HepG2 (cell line): ENCODE data around the gene ATP5F1E. TPM values are rescaled to one million over a fixed set of nuclear protein-coding genes. Genes with fewer than 3 reads are reported as not detected.

ENCODE experiments used
- HNRNPUL1 ChIP-seq: fragments of 200-400 bp; formaldehyde crosslinking; IDR thresholded peaks from 2 replicates; pipeline ENCODE4 v1.6.1; 2017; ENCODE audit warnings: low read depth, mild to moderate bottlenecking, low read length, moderate library complexity
- HOXA7 ChIP-seq: sonication (generic); formaldehyde crosslinking; IDR thresholded peaks from 2 replicates; pipeline ENCODE4 v1.8.1; 2022; ENCODE audit warnings: mild to moderate bottlenecking, missing genetic modification reagents, moderate library complexity
- IKZF4 ChIP-seq: sonication (generic); formaldehyde crosslinking; IDR thresholded peaks from 2 replicates; pipeline ENCODE4 v1.5.1; 2020; ENCODE audit warnings: borderline replicate concordance, mild to moderate bottlenecking, low read depth, missing genetic modification reagents; ENCODE audit errors: not compliant biosample characterization
- KDM5B ChIP-seq: sonication (generic); formaldehyde crosslinking; IDR thresholded peaks from 2 replicates; pipeline ENCODE4 v1.4.0; 2020; ENCODE audit warnings: missing genetic modification reagents, mild to moderate bottlenecking, borderline replicate concordance
- MBD4 ChIP-seq: IDR thresholded peaks from 2 replicates; pipeline ENCODE4 v1.6.1; 2012; ENCODE audit warnings: low read length, inconsistent platforms, borderline replicate concordance
- NFKB2 ChIP-seq: sonication (generic); formaldehyde crosslinking; IDR thresholded peaks from 2 replicates; pipeline ENCODE4 v1.4.0; 2020; ENCODE audit warnings: missing genetic modification reagents, borderline replicate concordance
- PAWR ChIP-seq: sonication (generic); formaldehyde crosslinking; IDR thresholded peaks from 2 replicates; pipeline ENCODE4 v1.4.0; 2020; ENCODE audit warnings: missing genetic modification reagents, mild to moderate bottlenecking, borderline replicate concordance
- RBAK ChIP-seq: sonication (generic); formaldehyde crosslinking; IDR thresholded peaks from 2 replicates; pipeline ENCODE4 v1.5.1; 2020; ENCODE audit warnings: mild to moderate bottlenecking, missing genetic modification reagents
- RBM22 ChIP-seq: fragments of 200-400 bp; formaldehyde crosslinking; optimal IDR thresholded peaks from 2 replicates; pipeline ENCODE3; 2017; ENCODE audit warnings: mild to moderate bottlenecking, low read length, moderate library complexity
- SMAD3 ChIP-seq: sonication (generic); formaldehyde crosslinking; IDR thresholded peaks from 2 replicates; pipeline ENCODE4 v1.4.0; 2020; ENCODE audit warnings: missing genetic modification reagents
- STAG1 ChIP-seq: sonication (generic); formaldehyde crosslinking; IDR thresholded peaks from 2 replicates; pipeline ENCODE4 v1.4.0; 2020; ENCODE audit warnings: missing genetic modification reagents
- ZBTB21 ChIP-seq: sonication (generic); formaldehyde crosslinking; IDR thresholded peaks from 2 replicates; pipeline ENCODE4 v1.4.0; 2020; ENCODE audit warnings: missing genetic modification reagents
- ZBTB38 ChIP-seq: sonication (generic); formaldehyde crosslinking; IDR thresholded peaks from 2 replicates; pipeline ENCODE4 v1.5.1; 2020; ENCODE audit warnings: mild to moderate bottlenecking, missing genetic modification reagents
- ZNF20 ChIP-seq: sonication (generic); formaldehyde crosslinking; IDR thresholded peaks from 2 replicates; pipeline ENCODE4 v1.4.0; 2020; ENCODE audit warnings: mild to moderate bottlenecking, moderate library complexity, missing genetic modification reagents
- ZNF331 ChIP-seq: sonication (generic); formaldehyde crosslinking; IDR thresholded peaks from 2 replicates; pipeline ENCODE4 v1.4.0; 2020; ENCODE audit warnings: missing genetic modification reagents
- ZNF552 ChIP-seq: sonication (generic); formaldehyde crosslinking; IDR thresholded peaks from 2 replicates; pipeline ENCODE4 v1.9.0; 2022; ENCODE audit warnings: missing genetic modification reagents, mild to moderate bottlenecking, borderline replicate concordance
- ZNF556 ChIP-seq: sonication (generic); formaldehyde crosslinking; IDR thresholded peaks from 2 replicates; pipeline ENCODE4 v1.4.0; 2020; ENCODE audit warnings: mild to moderate bottlenecking, missing genetic modification reagents, borderline replicate concordance
- ZNF589 ChIP-seq: sonication (generic); formaldehyde crosslinking; conservative IDR thresholded peaks from 2 replicates; pipeline ENCODE4 v1.8.0; 2022; ENCODE audit warnings: mild to moderate bottlenecking, moderate library complexity, missing genetic modification reagents
- ZNF891 ChIP-seq: sonication (generic); formaldehyde crosslinking; IDR thresholded peaks from 2 replicates; pipeline ENCODE4 v1.5.0; 2020; ENCODE audit warnings: mild to moderate bottlenecking, missing genetic modification reagents
- polyA plus RNA-seq, 8 experiments: library from polyadenylated mRNA; depleted of rRNA in 3 of 8; stranded (reverse) in 7 of 8; unstranded in 1 of 8; fragments of >200 nt; fragmentation: Illumina TruSeq in 4 of 8; extraction: Trizol in 4 of 8; gene quantifications; 2 replicates each; pipeline versions ENCODE4 v1.2.1 to v1.2.3, GENCODE V29; 2011 to 2016; ENCODE audit warnings: low read depth in 4 of 8, missing spikeins in 1 of 8, mixed read lengths in 1 of 8; ENCODE audit not compliant: insufficient read depth in 1 of 8
- total RNA-seq, 5 experiments: library from RNA; depleted of rRNA; stranded (reverse); fragments of >200 nt; fragmentation: Illumina TruSeq; extraction: Trizol; gene quantifications; 2 replicates each; pipeline ENCODE4 v1.2.3, GENCODE V29; 2016; ENCODE audit warnings: low read depth in 1 of 5
- TF ChIP-seq, protein P1 (sequence below): sonication (generic); formaldehyde crosslinking; IDR thresholded peaks from 2 replicates; pipeline ENCODE4 v1.4.0; 2020; ENCODE audit warnings: missing genetic modification reagents, borderline replicate concordance
- TF ChIP-seq, protein P2 (sequence below): sonication (generic); formaldehyde crosslinking; IDR thresholded peaks from 2 replicates; pipeline ENCODE4 v1.8.1; 2023; ENCODE audit warnings: mild to moderate bottlenecking, inconsistent platforms, moderate library complexity, missing genetic modification reagents, borderline replicate concordance
- TF ChIP-seq, protein P3 (sequence below): sonication (generic); formaldehyde crosslinking; IDR thresholded peaks from 2 replicates; pipeline ENCODE4 v1.4.0; 2020; ENCODE audit warnings: missing genetic modification reagents, borderline replicate concordance
- TF ChIP-seq, protein P4 (sequence below): sonication (generic); formaldehyde crosslinking; conservative IDR thresholded peaks from 2 replicates; pipeline ENCODE4 v1.4.0; 2020; ENCODE audit warnings: missing genetic modification reagents

The ATP5F1E gene
- total and polyA plus RNA-seq, 2 of the 13 experiments (the other 11 are each of a cell fraction or from before 2014, with no cell fraction given) = 121 to 134 TPM

DNA sequence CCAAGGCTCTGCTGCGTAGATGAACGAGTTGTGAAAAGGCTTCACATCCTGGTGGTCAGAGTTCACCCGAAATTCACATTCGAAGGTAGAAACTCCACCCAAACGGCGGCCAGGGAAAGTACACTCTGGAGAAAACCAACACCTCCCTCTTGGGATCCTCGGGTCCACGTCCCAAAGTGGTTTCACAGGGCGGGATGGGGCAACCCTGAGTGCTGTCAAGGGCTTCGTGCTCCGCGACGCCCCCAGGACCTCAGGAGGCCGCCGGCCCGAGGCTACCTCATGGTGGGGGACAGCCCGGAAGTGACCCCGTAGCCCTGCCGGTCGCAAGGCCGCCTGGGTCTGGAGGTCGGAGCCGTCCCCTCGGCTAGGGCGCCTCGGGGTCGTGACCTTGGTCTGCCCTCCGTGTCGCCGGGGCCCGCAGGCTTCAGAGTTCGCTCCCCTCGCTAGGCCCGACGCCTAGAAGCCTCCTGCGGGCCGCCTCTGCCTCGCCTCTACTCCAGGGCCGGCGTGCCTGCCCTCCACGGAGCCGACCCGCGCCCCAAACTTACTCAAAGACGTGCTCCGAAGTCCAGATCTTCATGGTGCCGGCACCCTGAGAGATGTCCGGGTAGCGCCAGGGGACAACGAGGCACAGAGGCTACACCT, 10.1 kb upstream of the ATP5F1E start, which contains the start of gene PRELID3B (continued):
- no peak for TF ChIP-seq IKZF4 (CRISPR knock-in tag)
- TF ChIP-seq, protein P1, sequence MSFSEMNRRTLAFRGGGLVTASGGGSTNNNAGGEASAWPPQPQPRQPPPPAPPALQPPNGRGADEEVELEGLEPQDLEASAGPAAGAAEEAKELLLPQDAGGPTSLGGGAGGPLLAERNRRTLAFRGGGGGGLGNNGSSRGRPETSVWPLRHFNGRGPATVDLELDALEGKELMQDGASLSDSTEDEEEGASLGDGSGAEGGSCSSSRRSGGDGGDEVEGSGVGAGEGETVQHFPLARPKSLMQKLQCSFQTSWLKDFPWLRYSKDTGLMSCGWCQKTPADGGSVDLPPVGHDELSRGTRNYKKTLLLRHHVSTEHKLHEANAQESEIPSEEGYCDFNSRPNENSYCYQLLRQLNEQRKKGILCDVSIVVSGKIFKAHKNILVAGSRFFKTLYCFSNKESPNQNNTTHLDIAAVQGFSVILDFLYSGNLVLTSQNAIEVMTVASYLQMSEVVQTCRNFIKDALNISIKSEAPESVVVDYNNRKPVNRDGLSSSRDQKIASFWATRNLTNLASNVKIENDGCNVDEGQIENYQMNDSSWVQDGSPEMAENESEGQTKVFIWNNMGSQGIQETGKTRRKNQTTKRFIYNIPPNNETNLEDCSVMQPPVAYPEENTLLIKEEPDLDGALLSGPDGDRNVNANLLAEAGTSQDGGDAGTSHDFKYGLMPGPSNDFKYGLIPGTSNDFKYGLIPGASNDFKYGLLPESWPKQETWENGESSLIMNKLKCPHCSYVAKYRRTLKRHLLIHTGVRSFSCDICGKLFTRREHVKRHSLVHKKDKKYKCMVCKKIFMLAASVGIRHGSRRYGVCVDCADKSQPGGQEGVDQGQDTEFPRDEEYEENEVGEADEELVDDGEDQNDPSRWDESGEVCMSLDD (CRISPR knock-in tag) = 0 out of 2 replicates have a peak, but pooled peaks have one; percentile 60
- TF ChIP-seq RBM22 = no peak
- no peak for TF ChIP-seq HNRNPUL1
- TF ChIP-seq ZBTB38 (CRISPR knock-in tag) = no peak
- peak; percentile 62; the same call in 1 of the 2 replicates for TF ChIP-seq ZNF552 (CRISPR knock-in tag)
- TF ChIP-seq STAG1 (CRISPR knock-in tag) = no peak
- TF ChIP-seq ZNF891 (CRISPR knock-in tag) = peak; percentile 84
- no peak for TF ChIP-seq HOXA7 (CRISPR knock-in tag)
- TF ChIP-seq NFKB2 (CRISPR knock-in tag) = peak; percentile 91; the same call in 1 of the 2 replicates
- TF ChIP-seq SMAD3 (CRISPR knock-in tag) = no peak
- TF ChIP-seq ZNF331 = 0 out of 2 replicates have a peak, but pooled peaks have one; percentile 4
- TF ChIP-seq ZBTB21 (CRISPR knock-in tag) = no peak
- TF ChIP-seq ZNF556 (CRISPR knock-in tag) = 0 out of 2 replicates have a peak, but pooled peaks have one; percentile 54
- TF ChIP-seq, protein P2, sequence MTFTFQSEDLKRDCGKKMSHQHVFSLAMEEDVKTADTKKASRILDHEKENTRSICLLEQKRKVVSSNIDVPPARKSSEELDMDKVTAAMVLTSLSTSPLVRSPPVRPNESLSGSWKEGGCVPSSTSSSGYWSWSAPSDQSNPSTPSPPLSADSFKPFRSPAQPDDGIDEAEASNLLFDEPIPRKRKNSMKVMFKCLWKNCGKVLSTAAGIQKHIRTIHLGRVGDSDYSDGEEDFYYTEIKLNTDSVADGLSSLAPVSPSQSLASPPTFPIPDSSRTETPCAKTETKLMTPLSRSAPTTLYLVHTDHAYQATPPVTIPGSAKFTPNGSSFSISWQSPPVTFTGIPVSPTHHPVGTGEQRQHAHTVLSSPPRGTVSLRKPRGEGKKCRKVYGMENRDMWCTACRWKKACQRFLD (CRISPR knock-in tag) = 0 out of 2 replicates have a peak, but pooled peaks have one; percentile 56
- no peak for TF ChIP-seq ZNF20 (CRISPR knock-in tag)
- no peak for TF ChIP-seq RBAK (CRISPR knock-in tag)
- no peak for TF ChIP-seq ZNF589 (CRISPR knock-in tag)
- no peak for TF ChIP-seq PAWR
- TF ChIP-seq KDM5B (CRISPR knock-in tag) = peak; percentile 91; the same call in 1 of the 2 replicates
- TF ChIP-seq, protein P3, sequence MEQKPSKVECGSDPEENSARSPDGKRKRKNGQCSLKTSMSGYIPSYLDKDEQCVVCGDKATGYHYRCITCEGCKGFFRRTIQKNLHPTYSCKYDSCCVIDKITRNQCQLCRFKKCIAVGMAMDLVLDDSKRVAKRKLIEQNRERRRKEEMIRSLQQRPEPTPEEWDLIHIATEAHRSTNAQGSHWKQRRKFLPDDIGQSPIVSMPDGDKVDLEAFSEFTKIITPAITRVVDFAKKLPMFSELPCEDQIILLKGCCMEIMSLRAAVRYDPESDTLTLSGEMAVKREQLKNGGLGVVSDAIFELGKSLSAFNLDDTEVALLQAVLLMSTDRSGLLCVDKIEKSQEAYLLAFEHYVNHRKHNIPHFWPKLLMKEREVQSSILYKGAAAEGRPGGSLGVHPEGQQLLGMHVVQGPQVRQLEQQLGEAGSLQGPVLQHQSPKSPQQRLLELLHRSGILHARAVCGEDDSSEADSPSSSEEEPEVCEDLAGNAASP (CRISPR knock-in tag) = peak; percentile 55
- no peak for TF ChIP-seq MBD4
- TF ChIP-seq, protein P4, sequence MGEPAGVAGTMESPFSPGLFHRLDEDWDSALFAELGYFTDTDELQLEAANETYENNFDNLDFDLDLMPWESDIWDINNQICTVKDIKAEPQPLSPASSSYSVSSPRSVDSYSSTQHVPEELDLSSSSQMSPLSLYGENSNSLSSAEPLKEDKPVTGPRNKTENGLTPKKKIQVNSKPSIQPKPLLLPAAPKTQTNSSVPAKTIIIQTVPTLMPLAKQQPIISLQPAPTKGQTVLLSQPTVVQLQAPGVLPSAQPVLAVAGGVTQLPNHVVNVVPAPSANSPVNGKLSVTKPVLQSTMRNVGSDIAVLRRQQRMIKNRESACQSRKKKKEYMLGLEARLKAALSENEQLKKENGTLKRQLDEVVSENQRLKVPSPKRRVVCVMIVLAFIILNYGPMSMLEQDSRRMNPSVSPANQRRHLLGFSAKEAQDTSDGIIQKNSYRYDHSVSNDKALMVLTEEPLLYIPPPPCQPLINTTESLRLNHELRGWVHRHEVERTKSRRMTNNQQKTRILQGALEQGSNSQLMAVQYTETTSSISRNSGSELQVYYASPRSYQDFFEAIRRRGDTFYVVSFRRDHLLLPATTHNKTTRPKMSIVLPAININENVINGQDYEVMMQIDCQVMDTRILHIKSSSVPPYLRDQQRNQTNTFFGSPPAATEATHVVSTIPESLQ = no peak
